Fibroblast of villous mesenchyme (primary cell): Measurements from ENCODE around the gene DOK6. TPM values are rescaled to one million over a fixed set of nuclear protein-coding genes. Genes with fewer than 3 reads are reported as not detected.

Experiments
- DNase-seq: peaks from one replicate; pipeline ENCODE4 v3.0.0-alpha.2; 2010; ENCODE audit warnings: low read depth
- H3K4me3 ChIP-seq: 2 replicates; pipeline ENCODE4 v1.5.1; 2011; ENCODE audit warnings: low read depth, mild to moderate bottlenecking, low read length
- CTCF ChIP-seq: IDR thresholded peaks from 2 replicates; pipeline ENCODE4 v1.5.1; 2012; ENCODE audit warnings: low read depth, mild to moderate bottlenecking, low read length; ENCODE audit not compliant: insufficient read depth
- total RNA-seq: library from RNA; depleted of rRNA; stranded (reverse); fragments of >200 nt; gene quantifications from 2 replicates; pipeline ENCODE4 v1.2.3, GENCODE V29; 2012

Gene DOK6
- total RNA-seq, 1 donor = 6.9 TPM

GRCh38 chr18:69480460-69480859, 79.8 kb downstream of the DOK6 start:
- no peak for TF ChIP-seq CTCF
- DNase-seq = no peak
- H3K4me3 ChIP-seq = no peak overlapping the region

GRCh38 chr18:69483574-69483973, 82.9 kb downstream of the DOK6 start:
- DNase-seq = no peak
- no peak for TF ChIP-seq CTCF
- no peak overlapping the region for H3K4me3 ChIP-seq

GRCh38 chr18:69484699-69485396, 84.2 kb downstream of the DOK6 start:
- H3K4me3 ChIP-seq = no peak overlapping the region
- DNase-seq = peak; percentile 70
- peak; percentile 50 for TF ChIP-seq CTCF

- no peak for DNase-seq
- no peak overlapping the region for H3K4me3 ChIP-seq
- TF ChIP-seq CTCF = no peak
These were observed 87.1 kb downstream of the DOK6 start for GRCh38 chr18:69487488-69488394.

- no peak for TF ChIP-seq CTCF
- no peak for DNase-seq
- H3K4me3 ChIP-seq = no peak overlapping the region
These were observed 89.4 kb downstream of the DOK6 start for GRCh38 chr18:69490072-69490471.

GRCh38 chr18:69490813-69491212, 90.1 kb downstream of the DOK6 start:
- DNase-seq = peak; percentile 86
- no peak for TF ChIP-seq CTCF
- H3K4me3 ChIP-seq = no peak overlapping the region
